Mammary epithelial cell (primary cell): ENCODE data around the gene SAP30BP.

Experiments used
- EZH2 ChIP-seq: IDR thresholded peaks from 2 replicates; pipeline ENCODE4 v1.6.1; 2012; ENCODE audit warnings: low read length, inconsistent platforms, borderline replicate concordance
- TF ChIP-seq, protein P1 (sequence below), 2 donors: IDR thresholded peaks in 1 of 2; conservative IDR thresholded peaks in 1 of 2; 2 replicates each; pipeline ENCODE4 v1.5.1; 2011 to 2012; ENCODE audit warnings: inconsistent platforms in 2 of 2, low read length in 2 of 2, mild to moderate bottlenecking in 2 of 2, control low read depth in 1 of 2, low read depth in 1 of 2; ENCODE audit not compliant: insufficient read depth in 1 of 2; ENCODE audit errors: extremely low read depth in 1 of 2

GRCh38 chr17:75712446-75712845 is 45.3 kb downstream of the SAP30BP start:
- TF ChIP-seq, protein P1, sequence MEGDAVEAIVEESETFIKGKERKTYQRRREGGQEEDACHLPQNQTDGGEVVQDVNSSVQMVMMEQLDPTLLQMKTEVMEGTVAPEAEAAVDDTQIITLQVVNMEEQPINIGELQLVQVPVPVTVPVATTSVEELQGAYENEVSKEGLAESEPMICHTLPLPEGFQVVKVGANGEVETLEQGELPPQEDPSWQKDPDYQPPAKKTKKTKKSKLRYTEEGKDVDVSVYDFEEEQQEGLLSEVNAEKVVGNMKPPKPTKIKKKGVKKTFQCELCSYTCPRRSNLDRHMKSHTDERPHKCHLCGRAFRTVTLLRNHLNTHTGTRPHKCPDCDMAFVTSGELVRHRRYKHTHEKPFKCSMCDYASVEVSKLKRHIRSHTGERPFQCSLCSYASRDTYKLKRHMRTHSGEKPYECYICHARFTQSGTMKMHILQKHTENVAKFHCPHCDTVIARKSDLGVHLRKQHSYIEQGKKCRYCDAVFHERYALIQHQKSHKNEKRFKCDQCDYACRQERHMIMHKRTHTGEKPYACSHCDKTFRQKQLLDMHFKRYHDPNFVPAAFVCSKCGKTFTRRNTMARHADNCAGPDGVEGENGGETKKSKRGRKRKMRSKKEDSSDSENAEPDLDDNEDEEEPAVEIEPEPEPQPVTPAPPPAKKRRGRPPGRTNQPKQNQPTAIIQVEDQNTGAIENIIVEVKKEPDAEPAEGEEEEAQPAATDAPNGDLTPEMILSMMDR (conservative IDR thresholded peaks at IDR 0.05 in 1 of 2, IDR thresholded peaks at IDR 0.05 in 1 of 2; ENCODE audit: extremely low read depth in 1 of 2, insufficient read depth in 1 of 2, low read depth in 1 of 2, low read length in 2 of 2), result no peak
- TF ChIP-seq EZH2, result no peak
